Stimulated activated CD4-positive, alpha-beta T cell treated with anti-CD3 and anti-CD28 coated beads, TNF-alpha, amount 100 ng/mL, for 48 hours (primary cell): ENCODE results near the gene KRT8.

Experiments
- DNase-seq, 3 donors: peaks; one replicate each; pipeline ENCODE4 v3.0.0-alpha.2; 2020; ENCODE audit warnings: low read depth in 3 of 3

The KRT8 gene

GRCh38 chr12:52847335-52848102 lies 57.4 kb downstream of the KRT8 start:
- no peak for DNase-seq
